Spleen (tissue), 7 donors: ENCODE results near the gene DYRK1A.

Experiments used
- POLR2A ChIP-seq, 3 donors: fragments of 450-650 bp; IDR thresholded peaks; one replicate each; pipeline ENCODE4 v1.5.1; 2017; ENCODE audit warnings: antibody characterized with exemption in 3 of 3, mild to moderate bottlenecking in 1 of 3
- POLR2AphosphoS5 ChIP-seq, 3 donors: sonication (generic); formaldehyde crosslinking; IDR thresholded peaks; one replicate each; pipeline ENCODE4 v1.5.1; 2017; ENCODE audit warnings: antibody characterized with exemption in 3 of 3
- TF ChIP-seq, protein P1 (sequence below), 11 experiments: fragments of 200-600 bp in 7 of 11; fragments of 450-650 bp in 4 of 11; sonication (generic) in 4 of 11; IDR thresholded peaks in 8 of 11; conservative IDR thresholded peaks in 3 of 11; 1 replicate in 7 of 11; 2 replicates in 4 of 11; pipeline versions ENCODE4 v1.4.0 to v1.8.0; 2016 to 2021; ENCODE audit warnings: antibody characterized with exemption in 11 of 11, inconsistent platforms in 4 of 11, mild to moderate bottlenecking in 1 of 11
- donor health status: DM: no; HTN: no; CAD: no; lungs with moderate emphysema.
- donor health status: DM: no; HTN: no; CAD: no.
- donor health status: DM: no; HTN: no; CAD: no.

DNA sequence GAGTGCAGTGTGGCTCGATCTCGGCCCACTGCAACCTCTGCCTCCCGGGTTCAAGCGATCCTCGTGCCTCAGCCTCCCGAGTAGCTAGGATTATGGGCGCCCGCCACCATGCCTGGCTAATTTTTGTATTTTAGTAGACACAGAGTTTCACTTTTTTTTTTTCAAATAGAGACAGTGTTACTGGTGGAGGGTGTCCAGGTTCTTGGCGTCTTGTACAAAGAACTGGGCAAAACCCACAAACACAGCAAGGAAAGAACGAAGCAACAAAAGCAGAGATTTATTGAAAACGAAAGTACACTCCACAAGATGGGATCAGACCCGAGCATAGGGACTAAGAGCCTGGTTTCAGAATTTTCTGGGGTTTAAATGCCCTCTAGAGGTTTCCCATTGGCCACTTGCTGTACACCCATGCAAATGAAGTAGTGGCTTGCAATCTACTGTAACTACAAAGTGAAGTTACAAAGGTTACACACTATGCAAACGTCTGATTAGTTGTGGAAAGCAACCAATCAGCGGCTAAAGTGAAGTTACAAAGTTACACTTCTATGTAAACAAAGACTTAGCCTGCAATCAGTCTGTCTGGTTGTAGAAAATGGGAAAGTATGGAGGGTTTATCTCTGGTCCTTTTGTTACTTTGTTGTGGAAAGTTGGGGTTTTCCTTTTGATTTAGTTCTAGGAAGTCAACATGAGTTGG is 199.1 kb downstream of the DYRK1A start:
- TF ChIP-seq POLR2AphosphoS5 (IDR thresholded peaks at IDR 0.05) (no peak), POLR2A (IDR thresholded peaks at IDR 0.05) (no peak)
- TF ChIP-seq, protein P1, sequence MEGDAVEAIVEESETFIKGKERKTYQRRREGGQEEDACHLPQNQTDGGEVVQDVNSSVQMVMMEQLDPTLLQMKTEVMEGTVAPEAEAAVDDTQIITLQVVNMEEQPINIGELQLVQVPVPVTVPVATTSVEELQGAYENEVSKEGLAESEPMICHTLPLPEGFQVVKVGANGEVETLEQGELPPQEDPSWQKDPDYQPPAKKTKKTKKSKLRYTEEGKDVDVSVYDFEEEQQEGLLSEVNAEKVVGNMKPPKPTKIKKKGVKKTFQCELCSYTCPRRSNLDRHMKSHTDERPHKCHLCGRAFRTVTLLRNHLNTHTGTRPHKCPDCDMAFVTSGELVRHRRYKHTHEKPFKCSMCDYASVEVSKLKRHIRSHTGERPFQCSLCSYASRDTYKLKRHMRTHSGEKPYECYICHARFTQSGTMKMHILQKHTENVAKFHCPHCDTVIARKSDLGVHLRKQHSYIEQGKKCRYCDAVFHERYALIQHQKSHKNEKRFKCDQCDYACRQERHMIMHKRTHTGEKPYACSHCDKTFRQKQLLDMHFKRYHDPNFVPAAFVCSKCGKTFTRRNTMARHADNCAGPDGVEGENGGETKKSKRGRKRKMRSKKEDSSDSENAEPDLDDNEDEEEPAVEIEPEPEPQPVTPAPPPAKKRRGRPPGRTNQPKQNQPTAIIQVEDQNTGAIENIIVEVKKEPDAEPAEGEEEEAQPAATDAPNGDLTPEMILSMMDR (IDR thresholded peaks at IDR 0.05 in 8 of 11, conservative IDR thresholded peaks at IDR 0.05 in 3 of 11): no peak
